ENCODE results near the gene LRRC75A.

DNA sequence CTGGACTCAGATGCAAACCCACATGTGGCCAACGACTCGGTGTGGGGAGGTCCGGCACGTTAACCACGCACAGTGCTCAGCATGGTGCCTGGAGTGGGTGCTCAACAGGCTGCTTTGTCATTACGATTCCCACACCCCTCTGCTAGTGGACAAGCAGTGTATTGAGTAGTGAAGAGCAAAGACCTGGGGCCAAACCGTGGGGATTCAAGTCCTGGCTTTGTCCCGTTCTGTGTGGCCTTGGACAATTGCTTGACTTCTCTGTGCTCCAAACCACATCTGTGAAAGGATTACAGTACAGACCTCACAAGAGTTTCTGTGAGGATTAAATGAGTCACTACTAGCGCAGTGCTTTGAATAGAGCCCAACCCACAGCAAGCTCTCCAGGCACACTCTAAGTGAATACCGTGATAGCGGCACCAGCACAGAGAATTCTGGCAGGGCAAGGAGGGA is 42.8 kb downstream of the LRRC75A start:
- TF ChIP-seq, protein P1, sequence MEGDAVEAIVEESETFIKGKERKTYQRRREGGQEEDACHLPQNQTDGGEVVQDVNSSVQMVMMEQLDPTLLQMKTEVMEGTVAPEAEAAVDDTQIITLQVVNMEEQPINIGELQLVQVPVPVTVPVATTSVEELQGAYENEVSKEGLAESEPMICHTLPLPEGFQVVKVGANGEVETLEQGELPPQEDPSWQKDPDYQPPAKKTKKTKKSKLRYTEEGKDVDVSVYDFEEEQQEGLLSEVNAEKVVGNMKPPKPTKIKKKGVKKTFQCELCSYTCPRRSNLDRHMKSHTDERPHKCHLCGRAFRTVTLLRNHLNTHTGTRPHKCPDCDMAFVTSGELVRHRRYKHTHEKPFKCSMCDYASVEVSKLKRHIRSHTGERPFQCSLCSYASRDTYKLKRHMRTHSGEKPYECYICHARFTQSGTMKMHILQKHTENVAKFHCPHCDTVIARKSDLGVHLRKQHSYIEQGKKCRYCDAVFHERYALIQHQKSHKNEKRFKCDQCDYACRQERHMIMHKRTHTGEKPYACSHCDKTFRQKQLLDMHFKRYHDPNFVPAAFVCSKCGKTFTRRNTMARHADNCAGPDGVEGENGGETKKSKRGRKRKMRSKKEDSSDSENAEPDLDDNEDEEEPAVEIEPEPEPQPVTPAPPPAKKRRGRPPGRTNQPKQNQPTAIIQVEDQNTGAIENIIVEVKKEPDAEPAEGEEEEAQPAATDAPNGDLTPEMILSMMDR (IDR thresholded peaks at IDR 0.05; ENCODE audit: low read depth, low read length): no peak
- TF ChIP-seq POLR2A (IDR thresholded peaks at IDR 0.05; ENCODE audit: extremely low read depth, insufficient read length) (no peak), MYC (IDR thresholded peaks at IDR 0.05; ENCODE audit: low read depth, low read length) (no peak)
- TF ChIP-seq, protein P2, sequence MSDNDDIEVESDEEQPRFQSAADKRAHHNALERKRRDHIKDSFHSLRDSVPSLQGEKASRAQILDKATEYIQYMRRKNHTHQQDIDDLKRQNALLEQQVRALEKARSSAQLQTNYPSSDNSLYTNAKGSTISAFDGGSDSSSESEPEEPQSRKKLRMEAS (IDR thresholded peaks at IDR 0.05; ENCODE audit: low read depth, low read length): no peak
